GM23248 (cell line): ENCODE measurements around the gene ATP11C.

Experiments used
- EZH2 ChIP-seq: fragments of 200-600 bp; sonication (generic); IDR thresholded peaks from 2 replicates; pipeline ENCODE4 v1.6.1; 2018; ENCODE audit warnings: antibody characterized with exemption, mild to moderate bottlenecking; ENCODE audit not compliant: insufficient read depth, poor library complexity, severe bottlenecking
- EZH2phosphoT487 ChIP-seq: fragments of 200-600 bp; sonication (generic); IDR thresholded peaks from 2 replicates; pipeline ENCODE4 v1.6.1; 2018; ENCODE audit warnings: antibody characterized with exemption, moderate library complexity, mild to moderate bottlenecking, low read depth; ENCODE audit not compliant: insufficient read depth

- no peak for TF ChIP-seq EZH2
- no peak for TF ChIP-seq EZH2phosphoT487
Measured at GRCh38 chrX:139680356-139680755, 252.5 kb downstream of the ATP11C start.
